Stimulated activated CD4-positive, alpha-beta T cell treated with anti-CD3 and anti-CD28 coated beads, Interleukin-4, amount 100 ng/mL, for 1 hour (primary cell): ENCODE results near the gene B3GNT5.

Source experiments
- DNase-seq: peaks from one replicate; pipeline ENCODE4 v3.0.0-alpha.2; 2020

The B3GNT5 gene

DNA sequence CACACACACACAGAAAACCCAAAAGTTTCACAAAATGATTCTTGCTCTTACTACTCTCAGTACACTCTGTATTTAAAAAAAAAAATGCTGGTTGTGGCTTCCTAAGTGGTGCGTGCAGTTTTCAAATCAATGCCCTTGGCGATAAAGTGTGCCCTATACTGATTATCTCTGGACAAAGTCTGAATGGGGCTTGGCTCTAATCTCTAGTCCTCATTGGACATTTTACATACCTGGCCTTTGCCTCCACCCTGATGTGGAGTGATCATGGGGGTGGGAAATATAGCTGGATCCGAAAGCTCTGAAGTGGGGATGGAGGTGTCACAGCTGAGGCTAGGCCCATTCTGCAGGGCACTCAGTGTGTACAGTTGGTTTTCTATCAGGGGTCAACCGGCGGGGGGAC lies 14.1 kb downstream of the B3GNT5 start:
- no peak for DNase-seq

DNA sequence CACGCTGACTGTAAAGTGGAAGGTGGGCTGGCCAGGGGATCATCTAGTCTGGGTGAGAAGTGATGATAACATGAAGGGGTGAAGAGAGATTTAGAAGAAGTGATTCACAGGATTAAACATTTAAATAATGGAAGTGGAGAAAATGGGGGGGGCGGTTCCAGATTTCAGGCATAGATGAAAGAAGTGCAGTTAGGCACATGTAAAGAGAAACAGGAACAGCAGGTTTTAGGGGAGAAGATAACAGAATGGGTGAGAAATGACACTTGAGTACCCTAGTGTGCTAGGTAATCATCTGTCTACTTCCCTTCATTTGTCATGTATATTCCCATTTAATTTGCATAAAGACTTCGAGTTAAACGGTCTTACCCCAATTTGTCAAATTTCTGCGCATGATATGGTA lies 15.3 kb downstream of the B3GNT5 start:
- no peak for DNase-seq

DNA sequence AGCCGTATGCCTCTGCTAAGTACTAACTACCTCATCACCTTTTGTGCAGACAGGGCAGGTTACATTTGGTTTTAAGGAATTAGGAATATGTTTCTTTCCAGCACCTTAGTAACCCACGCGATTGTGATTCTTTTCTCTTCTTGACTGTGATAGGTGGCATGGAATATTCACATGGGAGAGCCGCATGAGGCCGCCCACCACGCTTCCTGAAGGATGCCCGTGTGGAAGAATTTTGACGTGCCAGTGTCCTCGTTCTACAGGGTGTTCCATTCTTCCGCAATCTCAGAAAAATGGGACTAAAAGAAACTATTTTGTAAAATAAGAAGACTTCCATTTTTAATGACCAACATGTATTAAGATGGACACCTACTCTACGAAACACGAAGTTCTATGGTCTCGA lies 16.3 kb downstream of the B3GNT5 start:
- DNase-seq, result no peak

DNA sequence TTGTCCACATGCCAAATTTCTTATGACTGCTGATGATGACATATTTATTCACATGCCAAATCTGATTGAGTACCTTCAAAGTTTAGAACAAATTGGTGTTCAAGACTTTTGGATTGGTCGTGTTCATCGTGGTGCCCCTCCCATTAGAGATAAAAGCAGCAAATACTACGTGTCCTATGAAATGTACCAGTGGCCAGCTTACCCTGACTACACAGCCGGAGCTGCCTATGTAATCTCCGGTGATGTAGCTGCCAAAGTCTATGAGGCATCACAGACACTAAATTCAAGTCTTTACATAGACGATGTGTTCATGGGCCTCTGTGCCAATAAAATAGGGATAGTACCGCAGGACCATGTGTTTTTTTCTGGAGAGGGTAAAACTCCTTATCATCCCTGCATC lies 17.3 kb downstream of the B3GNT5 start:
- no peak for DNase-seq

DNA sequence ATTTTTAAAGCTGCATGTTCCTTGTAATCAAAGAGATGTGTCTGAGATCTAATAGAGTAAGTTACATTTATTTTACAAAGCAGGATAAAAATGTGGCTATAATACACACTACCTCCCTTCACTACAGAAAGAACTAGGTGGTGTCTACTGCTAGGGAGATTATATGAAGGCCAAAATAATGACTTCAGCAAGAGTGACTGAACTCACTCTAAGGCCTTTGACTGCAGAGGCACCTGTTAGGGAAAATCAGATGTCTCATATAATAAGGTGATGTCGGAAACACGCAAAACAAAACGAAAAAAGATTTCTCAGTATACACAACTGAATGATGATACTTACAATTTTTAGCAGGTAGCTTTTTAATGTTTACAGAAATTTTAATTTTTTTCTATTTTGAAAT lies 19.1 kb downstream of the B3GNT5 start:
- DNase-seq, result no peak

DNA sequence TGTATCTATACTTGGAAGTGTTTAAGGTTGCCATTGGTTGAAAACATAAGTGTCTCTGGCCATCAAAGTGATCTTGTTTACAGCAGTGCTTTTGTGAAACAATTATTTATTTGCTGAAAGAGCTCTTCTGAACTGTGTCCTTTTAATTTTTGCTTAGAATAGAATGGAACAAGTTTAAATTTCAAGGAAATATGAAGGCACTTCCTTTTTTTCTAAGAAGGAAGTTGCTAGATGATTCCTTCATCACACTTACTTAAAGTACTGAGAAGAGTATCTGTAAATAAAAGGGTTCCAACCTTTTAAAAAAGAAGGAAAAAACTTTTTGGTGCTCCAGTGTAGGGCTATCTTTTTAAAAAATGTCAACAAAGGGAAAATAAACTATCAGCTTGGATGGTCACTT lies 19.7 kb downstream of the B3GNT5 start:
- DNase-seq, result no peak

DNA sequence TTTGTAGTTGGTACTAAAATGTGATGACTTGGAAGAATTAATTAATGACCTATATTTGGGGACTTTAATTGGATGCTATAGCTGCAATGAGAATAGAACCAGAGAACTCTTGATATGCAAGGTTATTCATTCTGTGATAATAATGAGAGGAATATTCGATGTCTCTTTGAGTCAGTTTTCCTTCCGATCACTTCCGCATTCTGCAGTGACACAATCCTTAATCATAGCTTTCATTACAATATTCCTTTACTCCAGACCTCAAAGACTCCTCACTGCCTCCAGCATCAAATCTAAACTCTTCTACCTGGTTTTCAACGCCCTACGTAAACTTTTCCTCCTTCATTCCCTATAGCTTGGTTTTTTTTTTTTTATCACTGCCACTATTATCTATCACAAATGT lies 21.6 kb downstream of the B3GNT5 start:
- no peak for DNase-seq

DNA sequence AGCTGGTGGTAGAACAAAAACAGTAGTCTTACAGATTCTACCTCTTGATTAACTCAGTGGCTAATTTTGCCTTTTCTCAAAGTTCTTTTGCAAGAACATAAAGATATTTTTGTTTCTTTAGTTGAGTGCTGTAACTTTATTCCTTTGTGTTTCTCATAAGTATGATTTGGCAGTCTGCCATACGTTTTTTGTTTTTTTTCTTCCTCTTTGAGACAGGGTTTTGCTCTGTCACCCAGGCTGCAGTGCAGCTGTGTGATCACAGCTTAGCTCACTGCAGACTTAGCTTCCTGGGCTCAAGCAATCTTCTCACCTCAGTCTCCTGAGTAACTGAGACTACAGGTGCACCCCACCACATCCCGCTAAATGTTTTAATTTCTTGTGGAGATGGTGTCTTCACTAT lies 22.4 kb downstream of the B3GNT5 start:
- DNase-seq, result no peak

DNA sequence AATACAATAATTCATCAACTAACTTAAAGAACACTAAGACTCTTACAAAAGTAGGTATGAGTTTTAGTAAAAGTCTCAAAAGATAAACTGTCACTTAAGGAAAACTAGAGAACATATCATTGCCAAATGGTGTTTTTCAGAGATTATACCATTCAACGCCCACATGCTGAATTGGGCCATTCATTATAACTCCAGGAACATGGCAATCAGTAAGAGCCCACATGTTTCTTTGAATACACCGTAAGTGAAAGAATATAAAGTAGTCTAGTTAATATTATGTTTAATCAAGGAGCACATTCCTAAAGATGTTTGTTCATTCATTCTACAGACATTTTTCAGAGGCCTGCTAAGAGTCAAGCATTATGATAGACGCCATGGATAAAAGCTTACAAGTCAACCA lies 22.9 kb downstream of the B3GNT5 start:
- no peak for DNase-seq

DNA sequence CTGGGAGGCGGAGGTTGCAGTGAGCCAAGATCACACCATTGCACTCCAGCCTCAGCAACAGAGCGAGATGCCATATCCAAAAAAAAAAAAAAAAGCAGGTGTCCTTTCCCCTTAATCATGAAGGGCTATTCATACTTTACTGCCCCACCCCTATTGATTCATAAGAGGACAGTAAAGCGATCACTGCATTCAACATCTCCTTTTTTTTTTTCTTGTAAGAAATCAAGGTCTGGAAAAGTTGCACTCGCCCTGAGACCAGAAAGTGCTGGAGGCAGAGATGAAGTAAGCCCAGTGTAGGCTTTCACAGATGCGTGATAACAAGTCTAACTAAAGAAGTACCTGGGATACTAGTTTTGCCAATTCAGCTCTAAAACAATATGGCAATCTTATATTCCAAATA lies 24.2 kb downstream of the B3GNT5 start:
- no peak for DNase-seq

DNA sequence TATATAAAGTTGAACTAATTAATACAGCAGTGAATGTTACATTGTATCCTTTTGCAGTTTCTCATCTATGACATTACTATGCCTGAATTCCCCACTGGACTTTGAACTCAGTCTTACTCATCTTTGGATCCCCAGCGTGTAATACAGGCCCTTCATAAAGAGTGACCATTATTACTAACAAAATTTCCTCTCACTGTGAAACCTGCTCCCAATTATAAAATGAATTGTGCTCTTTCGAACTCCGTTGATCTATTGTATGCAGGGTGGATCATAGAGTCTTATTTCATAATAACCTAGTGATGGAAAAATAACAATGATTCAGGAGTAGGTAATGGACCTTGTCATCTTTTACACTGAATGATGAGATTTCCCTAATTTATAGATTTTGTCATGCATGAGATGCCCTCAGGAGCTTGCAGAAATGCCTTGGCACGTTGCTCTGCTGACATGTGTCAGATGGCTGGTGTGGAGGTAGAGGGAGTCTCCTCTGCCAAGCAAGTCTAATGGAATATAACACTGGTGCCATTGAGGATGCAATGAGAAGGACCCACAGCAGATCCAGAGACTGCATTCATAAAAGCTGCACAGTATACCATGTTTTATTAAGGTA lies 25.5 kb downstream of the B3GNT5 start:
- DNase-seq, result no peak

DNA sequence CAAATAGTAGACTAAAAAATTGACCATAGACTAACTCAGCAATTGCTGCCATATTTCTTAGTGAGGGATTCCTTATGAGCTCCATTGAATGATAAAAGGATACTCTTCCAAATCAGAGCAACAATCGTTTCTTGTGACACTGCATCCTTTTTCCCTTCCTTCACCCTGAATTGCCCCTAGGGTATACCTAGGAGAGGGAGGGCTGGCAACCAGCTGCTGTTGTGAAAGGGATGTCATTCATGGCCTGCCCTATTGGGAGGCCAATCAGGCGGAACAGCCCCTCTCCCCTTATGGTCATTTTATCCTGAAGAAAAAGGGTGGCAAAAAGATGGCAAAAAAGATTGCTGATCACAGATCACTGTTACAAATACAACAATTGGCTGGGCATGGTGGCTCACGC lies 26.3 kb downstream of the B3GNT5 start:
- DNase-seq, result no peak

DNA sequence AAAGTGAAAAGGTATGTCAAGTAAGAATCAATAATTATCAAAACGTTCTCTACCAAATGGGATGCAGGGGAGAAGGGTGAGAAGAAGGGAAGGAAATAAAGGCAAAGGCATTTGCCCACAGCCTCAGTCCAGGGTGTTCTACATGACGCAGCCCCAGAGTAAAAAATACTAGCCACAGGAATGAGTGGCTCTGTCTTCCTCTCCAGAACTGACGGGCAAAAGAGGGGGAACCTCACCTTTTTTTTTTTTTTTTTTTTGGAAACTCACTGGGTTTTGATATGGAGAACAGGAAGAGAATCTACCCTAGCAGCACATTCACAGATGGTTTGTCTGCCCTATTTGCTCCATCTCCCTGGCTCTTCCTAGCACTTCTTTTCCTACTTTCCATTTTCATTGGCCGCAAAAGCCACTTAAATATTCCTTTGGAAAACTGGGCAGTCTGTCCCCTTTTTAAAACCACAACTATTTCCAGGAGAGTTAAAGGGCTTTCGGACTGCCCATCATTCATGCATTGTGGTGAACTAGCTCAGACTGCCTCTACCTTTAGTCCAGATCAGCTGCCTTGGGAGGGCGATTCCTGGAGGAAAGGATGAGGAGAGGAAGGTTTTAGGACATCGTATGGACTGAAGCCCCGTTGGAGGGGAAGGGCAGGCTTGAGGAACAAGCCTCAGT lies 28.2 kb downstream of the B3GNT5 start:
- DNase-seq, result no peak

DNA sequence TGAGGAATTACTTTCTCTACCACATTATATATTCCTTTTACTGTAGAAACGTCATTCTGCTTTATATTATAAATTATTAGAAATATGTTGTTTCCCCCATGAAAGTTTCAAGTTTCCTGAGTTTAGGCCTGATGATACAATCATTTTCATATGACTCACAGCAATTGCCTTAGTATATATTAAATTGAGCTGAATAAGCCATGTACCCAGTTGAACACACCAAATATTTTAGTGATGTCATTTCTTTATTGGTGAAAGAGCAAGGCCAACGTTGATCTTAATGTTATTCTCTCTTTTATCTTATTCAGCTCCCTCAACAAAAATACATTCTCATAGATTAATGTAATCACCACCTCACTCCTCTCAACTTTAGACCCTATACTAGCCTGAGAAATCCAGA lies 30.8 kb downstream of the B3GNT5 start:
- no peak for DNase-seq

DNA sequence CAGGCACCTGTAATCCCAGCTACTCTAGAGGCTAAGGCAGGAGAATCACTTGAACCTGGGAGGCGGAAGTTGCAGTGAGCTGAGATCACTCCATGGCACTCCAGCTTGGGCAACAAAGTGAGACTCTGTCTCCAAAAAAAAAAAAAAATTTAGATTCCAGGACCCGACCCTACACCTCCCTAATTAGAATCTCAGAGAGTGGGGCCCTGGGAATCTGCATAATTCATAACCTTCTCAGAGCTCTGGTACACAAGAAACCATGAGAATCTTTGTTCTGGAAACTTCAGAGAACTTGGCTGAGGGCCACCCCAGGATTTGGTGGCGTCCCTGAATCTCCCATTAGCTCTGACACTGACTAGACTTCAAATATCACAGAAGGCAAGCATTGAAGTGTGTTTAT lies 31.5 kb downstream of the B3GNT5 start:
- no peak for DNase-seq

DNA sequence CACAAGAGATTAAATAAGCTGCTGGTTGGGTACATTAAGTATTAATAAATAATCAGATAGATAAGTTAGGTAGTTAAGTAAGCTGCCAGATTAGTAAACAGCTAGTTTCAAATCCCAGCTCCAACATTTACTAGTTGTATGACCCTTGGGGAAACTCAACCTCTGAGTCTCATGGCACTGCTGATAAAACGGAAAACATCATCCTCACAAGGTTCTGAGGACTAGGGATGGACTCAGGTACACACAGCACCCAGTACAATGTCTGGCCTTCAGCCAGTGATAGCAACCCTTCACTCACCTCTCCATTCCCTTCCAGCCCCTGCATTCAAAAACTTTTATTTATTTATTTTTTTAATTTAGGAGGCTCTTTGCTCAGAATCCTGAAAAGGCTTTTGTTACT lies 32.3 kb downstream of the B3GNT5 start:
- no peak for DNase-seq

DNA sequence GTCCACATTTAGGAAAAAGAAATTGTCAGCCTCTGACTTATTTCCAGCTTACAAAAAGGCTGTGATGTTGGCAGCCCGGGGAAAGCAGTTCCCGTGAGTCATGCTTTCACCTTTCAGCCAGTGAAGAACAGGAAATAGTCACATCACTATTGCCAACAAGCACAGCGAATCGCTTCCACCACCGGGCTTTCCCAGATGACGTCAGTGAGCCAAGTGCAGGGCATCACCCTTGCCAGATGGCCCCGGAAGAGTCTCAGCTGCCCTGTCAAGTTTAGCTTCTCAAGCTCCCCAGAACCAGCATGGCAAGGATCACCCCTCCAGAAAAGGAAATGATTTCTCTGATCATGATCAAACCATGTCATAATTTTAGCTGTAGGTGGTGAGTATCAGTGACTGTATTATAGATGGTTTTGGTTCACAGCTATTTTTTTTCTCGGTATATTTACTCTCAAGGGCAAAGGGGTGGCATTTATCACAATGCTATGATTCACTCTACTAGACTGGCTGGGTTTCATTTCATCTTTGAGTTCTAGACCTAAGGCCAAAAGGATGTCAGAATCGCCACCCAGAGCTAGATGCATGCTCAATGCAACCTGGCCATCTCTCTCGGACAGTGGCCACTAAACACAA lies 32.9 kb downstream of the B3GNT5 start:
- DNase-seq, result peak; percentile 90

DNA sequence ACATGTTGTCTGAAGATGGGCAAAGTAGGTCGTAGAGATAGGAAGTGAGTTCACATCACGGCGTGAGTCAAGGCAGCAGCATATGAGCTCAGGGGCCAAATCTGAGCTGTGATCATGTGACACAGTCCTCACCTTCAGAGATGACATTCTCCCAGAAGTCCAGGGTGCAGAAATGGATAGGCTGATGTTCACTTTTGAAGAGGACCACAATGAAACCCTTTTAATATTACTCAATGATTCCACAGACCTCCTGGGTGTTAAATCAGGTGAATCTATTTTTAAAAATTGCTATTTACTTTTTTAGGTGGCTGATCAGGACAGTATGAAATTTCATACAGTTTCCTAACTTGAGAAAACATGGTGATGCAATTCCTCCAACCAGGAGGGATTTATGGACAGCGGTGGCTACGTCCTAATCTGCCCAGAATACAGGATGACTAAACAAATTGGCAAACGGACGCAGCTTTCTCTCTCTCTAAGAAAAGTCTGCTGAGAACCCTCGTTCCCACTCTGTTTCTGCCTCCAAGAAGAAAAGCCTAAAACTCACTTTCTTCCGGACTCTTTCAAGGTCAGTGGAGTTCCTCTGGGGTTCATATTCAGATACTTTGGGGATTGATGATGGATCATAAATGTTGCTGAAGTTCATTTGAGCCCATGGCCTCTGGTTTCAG lies 34.4 kb downstream of the B3GNT5 start:
- peak; percentile 10 for DNase-seq

DNA sequence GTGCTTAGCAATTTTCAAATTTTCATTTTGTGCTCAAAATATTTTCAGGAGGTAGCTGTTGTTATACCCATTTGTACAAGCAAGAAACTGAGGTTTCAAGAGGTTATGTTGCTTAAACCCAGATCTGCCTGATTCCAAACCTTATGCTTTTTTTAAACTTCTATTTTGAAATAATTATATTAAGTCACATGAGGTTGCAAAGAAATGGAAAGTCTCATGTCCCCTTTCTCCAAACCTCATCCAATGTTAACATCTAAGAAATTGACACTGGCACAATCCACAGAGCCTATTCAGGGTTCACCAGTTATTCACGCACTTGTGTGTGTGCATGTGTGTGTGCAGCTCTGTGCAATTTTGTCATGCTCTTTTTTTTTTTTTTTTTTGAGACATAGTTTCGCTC lies 35.1 kb downstream of the B3GNT5 start:
- no peak for DNase-seq

DNA sequence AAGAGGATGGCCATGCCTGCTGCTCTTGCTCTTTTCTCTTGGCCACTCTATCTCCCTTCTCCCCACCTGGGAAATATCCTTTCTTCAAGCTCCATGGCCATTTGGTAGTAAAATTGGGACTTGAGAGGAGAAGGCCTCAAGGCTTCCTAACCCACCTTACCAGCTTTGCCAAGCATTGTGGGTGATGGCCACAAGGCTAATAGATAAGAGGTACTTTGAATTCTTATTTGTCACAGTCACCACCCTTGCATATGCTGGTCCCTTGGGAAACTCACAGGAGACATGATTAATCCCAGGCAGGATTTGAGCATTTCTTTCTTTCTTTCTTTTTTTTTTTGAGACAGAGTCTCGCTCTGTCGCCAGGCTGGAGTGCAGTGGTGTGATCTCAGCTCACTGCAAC lies 37.2 kb downstream of the B3GNT5 start:
- no peak for DNase-seq

DNA sequence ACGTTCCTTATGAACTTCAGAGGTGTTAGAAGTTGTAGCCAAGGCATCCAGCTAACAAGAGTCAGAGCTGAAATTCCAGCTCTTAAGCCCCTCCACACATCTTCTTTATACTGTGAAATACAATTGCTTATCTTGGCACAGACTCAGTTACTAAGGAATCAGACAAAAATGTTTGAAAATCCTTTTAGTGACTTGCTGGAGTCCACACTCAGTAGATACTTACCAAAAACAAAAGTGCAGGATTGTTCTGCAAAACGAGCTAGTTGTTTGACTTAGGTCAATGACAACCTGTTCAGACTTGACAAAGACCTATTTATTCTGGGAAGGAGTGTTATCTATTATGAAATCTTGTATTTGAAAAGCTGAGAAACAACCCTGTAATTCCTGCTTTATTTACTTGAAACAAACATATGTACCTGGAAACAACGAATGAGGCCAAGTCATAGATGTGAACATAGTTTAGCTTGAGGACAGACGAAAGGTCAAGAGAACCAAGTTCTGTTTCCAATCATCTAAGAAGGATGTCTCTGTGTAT lies 38.5 kb downstream of the B3GNT5 start:
- DNase-seq, result no peak

DNA sequence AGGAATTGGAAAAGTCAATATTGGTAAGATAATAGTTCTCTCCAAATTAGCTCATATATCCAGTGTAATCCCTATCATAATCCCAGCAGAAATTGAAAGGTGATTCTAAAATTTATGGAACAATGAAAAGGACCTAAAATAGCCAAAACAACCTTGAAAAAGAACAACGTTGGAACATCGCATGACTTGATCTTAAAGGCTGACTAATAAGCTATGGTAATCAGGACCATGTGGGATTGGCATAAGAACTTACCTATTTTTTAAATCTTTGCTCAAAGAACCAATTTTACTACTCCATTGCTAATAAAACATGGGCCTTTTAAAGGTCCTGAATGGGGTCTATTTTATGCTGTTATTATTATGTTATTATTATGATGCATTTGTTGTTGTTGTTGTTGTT lies 40.9 kb downstream of the B3GNT5 start:
- DNase-seq, result no peak

DNA sequence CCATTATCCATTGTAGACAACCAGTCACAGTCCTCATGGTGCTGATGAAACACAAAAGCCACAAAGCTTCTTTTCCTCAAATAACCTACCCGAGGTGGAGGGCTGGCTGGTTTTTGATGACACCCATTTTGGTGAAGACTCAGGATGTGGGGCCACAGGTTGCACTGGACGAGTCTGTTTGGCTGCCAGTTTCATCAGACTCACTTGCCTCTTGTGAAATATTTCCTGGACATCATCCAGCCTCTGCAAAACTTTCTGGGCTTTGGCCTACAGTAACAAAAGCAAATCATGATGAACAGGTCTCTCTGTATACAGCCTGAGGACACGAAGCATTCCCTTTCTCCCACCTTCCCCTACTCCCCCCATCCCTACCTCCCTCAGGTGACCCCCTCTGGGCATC lies 42.2 kb downstream of the B3GNT5 start:
- no peak for DNase-seq

DNA sequence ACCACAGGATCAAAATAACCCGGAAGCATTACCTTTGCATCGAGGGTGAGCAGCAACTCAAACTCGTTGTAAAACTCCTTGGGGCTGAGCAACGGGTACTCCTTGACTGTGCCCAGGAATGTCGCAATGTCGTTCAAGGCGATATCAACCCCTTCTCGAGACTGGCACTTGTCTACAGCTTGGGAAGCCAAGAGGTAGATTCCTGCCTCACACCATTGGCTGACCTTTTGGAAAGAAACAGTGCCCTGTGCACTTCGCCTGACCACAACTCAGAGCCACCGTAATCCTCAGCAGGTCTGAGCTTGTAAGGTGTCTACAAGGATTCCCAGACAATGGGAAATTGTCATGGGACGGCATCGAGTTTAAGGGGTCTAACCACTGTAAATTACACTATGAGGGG lies 43.9 kb downstream of the B3GNT5 start:
- no peak for DNase-seq
